SJSA1 (cell line): Measurements from ENCODE around the gene SCRG1. TPM values are rescaled to one million over a fixed set of nuclear protein-coding genes. Genes with fewer than 3 reads are reported as not detected.
A peak's percentile ranks its signal among the peaks of the same experiment; 100 is the strongest.

Source experiments
- DNase-seq, 2 experiments: peaks; one replicate each; pipeline ENCODE4 v3.0.0-alpha.2; 2015 to 2020; ENCODE audit warnings: low spot score in 2 of 2, low read depth in 1 of 2
- H3K27ac ChIP-seq: fragments of 250-450 bp; sonication (Bioruptor Pico); 2 replicates; pipeline ENCODE4 v1.5.1; 2020; ENCODE audit warnings: mild to moderate bottlenecking, moderate library complexity
- H3K27me3 ChIP-seq: fragments of 250-450 bp; sonication (Bioruptor Pico); replicated peaks from 2 replicates; pipeline ENCODE4 v1.5.1; 2020; ENCODE audit warnings: mild to moderate bottlenecking, moderate library complexity
- H3K36me3 ChIP-seq: fragments of 250-450 bp; sonication (Bioruptor Pico); 2 replicates; pipeline ENCODE4 v1.5.1; 2020; ENCODE audit warnings: mild to moderate bottlenecking
- H3K4me1 ChIP-seq: fragments of 250-450 bp; sonication (Bioruptor Pico); replicated peaks from 2 replicates; pipeline ENCODE4 v1.6.1; 2021; ENCODE audit warnings: mild to moderate bottlenecking
- H3K4me3 ChIP-seq: fragments of 250-450 bp; sonication (Bioruptor Pico); 2 replicates; pipeline ENCODE4 v1.5.1; 2020; ENCODE audit warnings: mild to moderate bottlenecking
- H3K9me3 ChIP-seq: fragments of 250-450 bp; sonication (Bioruptor Pico); replicated peaks from 2 replicates; pipeline ENCODE4 v1.5.1; 2020; ENCODE audit warnings: mild to moderate bottlenecking
- total RNA-seq: library from RNA; depleted of rRNA; stranded (reverse); fragments of >200 nt; shearing (Covaris generic); gene quantifications from 2 replicates; pipeline ENCODE4 v1.2.3, GENCODE V29; 2014

Gene SCRG1
- total RNA-seq, 1 experiment from 2014 or later: not detected

DNA sequence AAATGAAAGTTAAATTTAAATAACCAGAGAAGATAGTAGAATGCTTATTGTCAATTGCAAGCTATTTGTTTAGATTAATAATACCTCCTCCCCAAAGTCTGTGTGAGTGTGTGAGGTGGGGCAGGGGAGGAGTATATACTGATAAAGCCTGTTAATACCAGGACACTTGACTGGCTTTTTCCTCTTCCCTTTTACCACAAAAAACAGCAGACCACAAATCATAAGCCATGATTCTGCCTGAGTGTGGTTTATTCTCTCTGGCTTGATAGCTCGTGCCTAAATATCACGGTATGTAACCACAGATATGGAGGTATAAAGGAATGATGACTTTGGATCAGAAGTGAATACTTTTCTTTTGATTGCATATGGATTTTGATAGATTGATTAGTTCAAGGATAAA lies 21.9 kb upstream of the SCRG1 start:
- Histone ChIP-seq H3K36me3 (no peaks in the 10 kb centered on the region), H3K4me1 (no peaks in the 10 kb centered on the region; the same call in 1 of the 2 replicates), H3K4me3 (no peak overlapping the region), H3K27me3 (peaks cover 2% of the 10 kb centered on the region; the same call in 1 of the 2 replicates), H3K27ac (no peak overlapping the region), H3K9me3 (no peaks in the 10 kb centered on the region)
- no peak for DNase-seq

DNA sequence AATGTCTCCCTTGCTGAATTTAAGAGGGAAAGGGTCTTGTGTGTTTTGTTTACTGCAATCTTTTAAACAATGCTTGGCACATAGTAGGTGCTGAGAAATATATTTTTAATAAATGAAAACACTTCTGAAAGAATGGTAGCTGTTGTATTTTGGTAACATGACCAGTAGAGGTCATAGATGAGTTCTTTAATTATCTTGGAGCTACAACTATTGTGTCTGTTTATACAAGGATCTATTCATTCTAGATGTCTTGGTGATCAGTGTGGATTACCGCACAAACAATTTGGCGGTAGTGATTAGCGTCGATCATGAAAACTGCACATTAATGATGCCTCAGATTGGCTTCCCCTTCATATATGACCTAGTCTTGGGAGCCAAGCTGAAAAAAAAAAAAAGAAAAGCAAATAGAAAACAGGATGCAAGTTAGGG lies 21.4 kb upstream of the SCRG1 start:
- peak in 1 of 2 experiments; percentile 18 for DNase-seq
- Histone ChIP-seq H3K27ac (no peak overlapping the region), H3K36me3 (no peaks in the 10 kb centered on the region), H3K9me3 (no peaks in the 10 kb centered on the region), H3K27me3 (peaks cover 2% of the 10 kb centered on the region; the same call in 1 of the 2 replicates), H3K4me3 (no peak overlapping the region), H3K4me1 (no peaks in the 10 kb centered on the region; the same call in 1 of the 2 replicates)

DNA sequence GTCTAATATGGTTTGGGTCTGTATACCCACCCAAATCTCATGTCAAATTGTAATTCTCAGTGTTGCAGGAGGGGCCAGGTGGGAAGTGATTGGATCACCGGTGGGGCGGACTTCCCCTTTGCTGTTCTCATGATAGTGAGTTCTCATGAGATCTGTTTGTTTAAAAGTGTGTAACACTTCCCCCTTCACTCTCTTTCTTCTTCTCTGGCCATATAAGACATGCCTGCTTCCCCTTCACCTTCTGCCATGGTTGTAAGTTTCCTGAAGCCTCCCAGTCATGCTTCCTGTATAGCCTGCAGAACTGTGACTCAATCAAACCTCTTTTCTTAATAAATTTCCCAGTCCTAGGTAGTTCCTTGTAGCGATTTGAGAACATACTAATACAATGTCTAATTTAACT lies 19.7 kb upstream of the SCRG1 start:
- DNase-seq: no peak
- Histone ChIP-seq H3K9me3 (no peaks in the 10 kb centered on the region), H3K36me3 (no peaks in the 10 kb centered on the region), H3K4me3 (no peak overlapping the region), H3K27me3 (peaks cover 2% of the 10 kb centered on the region; the same call in 1 of the 2 replicates), H3K4me1 (no peaks in the 10 kb centered on the region), H3K27ac (no peak overlapping the region)

DNA sequence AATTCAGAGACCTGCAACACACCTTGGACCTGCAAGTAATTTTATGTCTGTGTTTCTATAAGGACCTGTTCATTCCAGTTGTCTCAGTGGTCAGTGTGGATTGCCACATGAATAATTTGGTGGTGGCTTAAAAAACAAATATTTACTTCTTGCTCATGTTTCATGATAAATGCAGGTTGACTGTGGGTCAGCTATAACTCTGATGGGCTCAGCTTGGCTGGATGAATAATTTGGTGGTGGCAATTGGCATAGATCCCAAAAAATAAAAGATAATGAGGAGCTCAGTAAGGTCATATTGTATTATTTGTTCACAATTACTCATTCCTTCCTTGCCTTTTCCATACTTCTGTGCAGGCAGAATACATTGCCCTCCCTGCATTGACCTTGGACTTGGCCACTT lies 18.9 kb upstream of the SCRG1 start:
- H3K4me1 ChIP-seq: no peaks in the 10 kb centered on the region
- DNase-seq: no peak
- peaks cover 2% of the 10 kb centered on the region; the same call in 1 of the 2 replicates for H3K27me3 ChIP-seq
- H3K36me3 ChIP-seq: no peaks in the 10 kb centered on the region
- H3K4me3 ChIP-seq: no peak overlapping the region
- no peak overlapping the region for H3K27ac ChIP-seq
- no peaks in the 10 kb centered on the region for H3K9me3 ChIP-seq

DNA sequence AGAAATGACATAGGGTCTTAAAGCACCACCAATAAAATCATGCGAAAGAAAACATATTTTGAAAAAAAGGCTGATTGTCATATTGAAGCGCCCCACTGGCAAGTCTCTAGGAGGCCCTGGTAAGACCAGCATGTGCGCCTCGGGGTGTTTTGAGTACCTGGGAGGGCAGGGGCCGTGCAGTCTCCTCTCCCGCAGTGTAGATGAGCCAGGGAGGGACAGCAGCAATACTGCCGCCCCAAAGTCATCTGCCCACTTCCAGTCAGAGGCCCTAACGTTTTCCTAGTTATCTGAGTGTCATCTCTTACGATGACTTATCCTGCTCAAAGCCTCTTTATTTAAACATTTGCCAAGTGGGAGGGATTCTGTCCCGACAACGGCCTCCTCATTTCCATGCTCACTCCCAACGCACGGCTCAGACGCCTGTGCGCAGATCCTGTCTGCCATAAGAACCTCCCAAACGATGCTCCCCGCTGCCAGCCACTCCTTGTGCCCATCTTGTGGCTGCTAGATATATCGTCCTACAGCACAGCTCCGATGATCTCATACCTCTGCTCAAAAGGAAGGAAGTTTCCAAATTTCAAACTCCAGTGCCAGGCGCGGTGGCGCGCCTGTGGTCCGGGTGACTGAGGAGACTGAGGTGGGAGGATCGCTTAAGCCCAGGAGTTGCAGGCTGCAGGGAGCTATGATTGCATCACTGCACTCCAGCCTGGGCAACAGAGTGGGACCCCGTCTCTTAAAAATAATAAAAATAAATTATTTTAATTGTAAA lies 17.2 kb upstream of the SCRG1 start:
- H3K27ac ChIP-seq: no peak overlapping the region
- H3K27me3 ChIP-seq: no peaks in the 10 kb centered on the region; the same call in 1 of the 2 replicates
- no peaks in the 10 kb centered on the region for H3K9me3 ChIP-seq
- H3K4me3 ChIP-seq: no peak overlapping the region
- no peaks in the 10 kb centered on the region for H3K36me3 ChIP-seq
- no peak for DNase-seq
- no peaks in the 10 kb centered on the region for H3K4me1 ChIP-seq

DNA sequence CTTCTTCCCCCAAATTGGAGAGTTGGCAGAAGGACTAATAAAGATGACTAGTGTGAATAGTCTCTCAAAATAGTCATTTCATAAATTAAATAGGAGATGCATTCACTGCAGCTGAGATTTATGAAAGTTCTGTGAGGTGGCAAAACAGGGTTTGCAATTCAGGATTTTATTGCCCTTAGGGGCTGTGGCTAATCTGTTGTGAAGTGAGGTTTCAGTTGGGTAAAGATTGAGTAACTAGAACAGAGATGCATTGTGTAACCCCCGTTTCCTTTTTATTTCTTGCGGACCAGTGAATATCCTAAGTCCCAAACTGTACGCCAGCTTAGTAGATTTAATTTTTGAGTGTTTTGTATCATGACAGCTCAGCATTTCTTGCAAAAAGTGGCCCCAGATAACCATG lies 16.2 kb upstream of the SCRG1 start:
- no peaks in the 10 kb centered on the region for H3K9me3 ChIP-seq
- no peak overlapping the region for H3K27ac ChIP-seq
- no peaks in the 10 kb centered on the region for H3K4me1 ChIP-seq
- DNase-seq: no peak
- H3K4me3 ChIP-seq: no peak overlapping the region
- no peaks in the 10 kb centered on the region; the same call in 1 of the 2 replicates for H3K27me3 ChIP-seq
- H3K36me3 ChIP-seq: no peaks in the 10 kb centered on the region

DNA sequence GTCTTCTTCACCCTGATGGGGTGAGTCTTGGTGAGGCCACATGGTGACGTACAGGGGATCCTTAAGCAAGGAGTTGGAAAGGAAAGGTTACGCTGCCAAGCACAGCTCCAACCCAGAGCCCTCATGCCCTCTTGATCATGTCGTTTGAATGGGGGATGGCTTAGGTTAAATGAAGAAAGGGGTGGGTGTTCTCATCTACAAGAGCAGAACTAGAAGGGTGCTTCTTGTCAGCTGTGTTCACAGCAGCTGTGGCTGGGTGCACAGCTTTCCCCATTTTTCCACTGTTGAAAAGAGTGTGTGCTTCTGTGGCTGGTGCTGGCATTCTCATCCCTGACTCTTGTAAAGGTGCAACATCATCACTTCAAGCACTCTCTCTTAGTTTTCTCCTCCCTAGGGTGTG lies 15.5 kb upstream of the SCRG1 start:
- Histone ChIP-seq H3K4me3 (no peak overlapping the region), H3K27ac (no peak overlapping the region), H3K27me3 (no peaks in the 10 kb centered on the region; the same call in 1 of the 2 replicates), H3K9me3 (no peaks in the 10 kb centered on the region), H3K4me1 (no peaks in the 10 kb centered on the region), H3K36me3 (no peaks in the 10 kb centered on the region)
- no peak for DNase-seq

DNA sequence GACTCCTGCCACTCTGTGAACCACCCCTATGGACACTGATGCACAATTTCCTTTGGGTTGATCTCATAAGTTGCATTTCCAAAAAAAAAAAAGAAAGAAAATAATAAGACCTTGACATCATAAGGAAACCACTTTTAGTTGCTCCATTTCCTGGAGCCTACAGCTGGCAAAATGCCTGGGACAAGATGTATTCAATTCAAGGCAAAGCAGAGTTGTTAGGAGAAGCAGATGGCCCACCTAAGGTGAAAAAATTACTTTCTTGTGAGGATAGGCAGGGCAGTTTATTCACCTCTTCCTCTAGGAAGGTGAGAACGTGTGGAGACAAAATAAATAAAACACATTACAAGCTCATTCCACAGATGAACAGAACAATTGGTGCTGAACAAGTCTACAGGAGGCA lies 14.1 kb upstream of the SCRG1 start:
- no peaks in the 10 kb centered on the region for H3K9me3 ChIP-seq
- no peak overlapping the region for H3K27ac ChIP-seq
- no peak for DNase-seq

DNA sequence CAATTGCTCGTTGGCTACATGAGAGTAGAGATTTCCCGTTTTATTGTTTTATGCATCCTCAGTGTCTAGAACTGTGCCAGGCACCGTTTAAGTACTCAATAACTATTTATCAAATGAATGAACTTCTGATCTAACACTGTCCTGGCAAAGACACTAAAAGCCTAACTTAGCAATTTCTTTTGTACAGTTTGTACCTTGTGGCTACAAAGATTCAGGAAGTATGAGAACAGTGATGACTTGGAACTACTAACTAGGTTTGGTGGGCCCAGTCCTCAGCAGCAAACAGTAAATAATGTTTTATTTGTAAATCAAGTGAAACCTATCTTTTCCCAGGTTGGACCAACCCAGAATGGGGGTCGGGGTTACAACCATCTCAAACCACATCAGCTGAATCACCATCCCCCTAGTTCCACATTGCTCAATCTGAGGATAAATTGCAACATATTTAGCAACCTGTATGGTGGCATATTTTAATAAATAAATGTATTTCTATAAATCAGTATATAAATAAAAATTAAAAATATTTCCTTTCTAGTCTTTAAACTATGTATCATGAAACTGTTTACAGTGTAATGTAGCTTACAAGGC lies 12.3 kb upstream of the SCRG1 start:
- H3K27ac ChIP-seq: no peak overlapping the region

More for the DNA sequence above, 14.1 kb upstream of the SCRG1 start:
- Histone ChIP-seq H3K4me3 (no peak overlapping the region), H3K36me3 (no peaks in the 10 kb centered on the region), H3K4me1 (no peaks in the 10 kb centered on the region), H3K27me3 (no peaks in the 10 kb centered on the region; the same call in 1 of the 2 replicates)

DNA sequence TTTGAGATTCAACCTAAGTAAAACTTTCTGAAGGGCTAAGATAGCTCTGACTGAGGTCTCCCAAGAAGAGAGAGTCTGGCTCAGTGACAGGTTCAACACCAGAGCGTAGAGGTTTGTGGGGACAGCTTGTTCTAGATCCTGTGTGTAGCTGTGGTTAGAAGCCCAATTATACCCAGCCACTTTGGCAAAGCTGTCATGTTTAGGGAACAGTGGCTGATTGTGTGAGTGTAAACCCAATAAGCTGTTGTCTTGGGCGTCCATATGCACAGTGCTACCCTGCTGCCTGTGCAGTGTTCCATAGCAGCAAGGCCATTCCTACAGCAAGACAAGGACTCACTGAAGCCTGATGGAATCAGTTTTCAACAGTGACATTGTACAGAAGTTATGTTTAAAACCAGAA lies 11.2 kb upstream of the SCRG1 start:
- DNase-seq: no peak
- no peaks in the 10 kb centered on the region for H3K9me3 ChIP-seq
- no peaks in the 10 kb centered on the region for H3K4me1 ChIP-seq
- H3K36me3 ChIP-seq: no peaks in the 10 kb centered on the region
- no peak overlapping the region for H3K4me3 ChIP-seq
- H3K27ac ChIP-seq: no peak overlapping the region
- H3K27me3 ChIP-seq: no peaks in the 10 kb centered on the region

More for the DNA sequence above, 12.3 kb upstream of the SCRG1 start:
- H3K36me3 ChIP-seq: no peaks in the 10 kb centered on the region
- no peaks in the 10 kb centered on the region for H3K4me1 ChIP-seq
- no peaks in the 10 kb centered on the region for H3K9me3 ChIP-seq
- H3K27me3 ChIP-seq: no peaks in the 10 kb centered on the region
- DNase-seq: no peak
- H3K4me3 ChIP-seq: no peak overlapping the region

DNA sequence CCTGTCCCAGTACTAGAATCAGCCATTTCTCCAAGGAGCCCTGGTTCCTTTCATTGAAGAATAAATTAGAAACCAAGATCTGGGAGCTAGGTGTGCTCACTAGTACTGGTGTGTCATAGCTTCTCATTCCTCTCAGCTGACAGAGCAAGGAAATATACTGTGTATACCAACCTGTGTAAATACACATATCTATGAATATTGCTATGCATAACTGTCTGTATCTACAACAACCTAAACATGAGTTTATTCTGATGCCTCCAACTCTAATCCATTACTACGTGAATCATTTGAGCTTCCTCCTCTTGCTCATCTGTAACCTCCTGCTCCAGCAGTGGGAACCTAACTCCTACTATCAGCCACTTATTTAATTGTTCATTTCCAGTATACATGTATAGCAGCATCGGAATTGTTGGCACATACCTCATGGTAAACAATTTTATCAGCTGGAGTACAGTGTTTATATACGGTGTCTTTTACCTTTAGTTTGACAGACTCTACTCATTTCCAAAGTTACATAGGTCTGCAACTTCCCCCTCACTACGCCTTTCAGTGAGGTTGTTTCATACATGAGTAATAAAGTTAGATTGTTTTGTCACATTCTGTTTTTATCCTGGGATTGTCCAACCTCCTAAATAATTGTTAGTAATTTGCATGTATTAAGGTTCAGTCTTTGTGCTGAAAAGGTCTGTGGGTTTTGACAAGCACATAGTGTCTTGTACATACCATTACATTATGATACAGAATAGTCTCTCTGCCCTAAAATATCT lies 7.1 kb upstream of the SCRG1 start:
- Histone ChIP-seq H3K27ac (no peak overlapping the region), H3K4me1 (no peaks in the 10 kb centered on the region), H3K4me3 (no peak overlapping the region), H3K27me3 (no peaks in the 10 kb centered on the region), H3K9me3 (no peaks in the 10 kb centered on the region), H3K36me3 (no peaks in the 10 kb centered on the region)
- no peak for DNase-seq

DNA sequence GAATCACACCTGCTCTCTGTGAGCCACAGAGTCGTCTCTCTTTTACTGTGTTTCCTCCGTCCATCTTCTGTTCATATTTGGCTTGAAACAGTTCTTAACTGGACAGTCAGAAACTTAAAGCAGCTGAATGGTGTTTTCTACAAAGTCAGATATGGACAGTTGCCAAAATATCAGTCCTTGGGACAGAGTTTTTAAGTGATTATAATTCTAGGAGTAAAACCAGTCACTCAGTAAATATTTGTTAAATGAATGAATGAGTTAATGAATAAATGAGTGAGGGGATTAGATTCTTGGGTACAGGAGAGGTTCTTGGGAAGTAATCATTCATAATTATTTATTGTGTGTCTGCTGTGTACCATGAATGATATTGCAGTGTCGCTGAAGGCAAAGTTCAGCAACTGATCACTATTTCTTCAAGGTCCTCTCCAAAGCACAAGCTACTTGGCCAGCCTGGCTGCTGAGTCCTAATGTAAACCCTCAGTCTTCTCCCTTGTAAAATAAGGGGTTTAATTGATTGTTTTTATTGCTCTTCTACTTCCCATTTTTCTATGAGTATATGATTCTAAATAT lies 5.5 kb upstream of the SCRG1 start:
- Histone ChIP-seq H3K9me3 (no peaks in the 10 kb centered on the region), H3K27ac (no peak overlapping the region), H3K4me3 (no peak overlapping the region), H3K36me3 (no peaks in the 10 kb centered on the region), H3K4me1 (no peaks in the 10 kb centered on the region), H3K27me3 (no peaks in the 10 kb centered on the region)
- DNase-seq: no peak

DNA sequence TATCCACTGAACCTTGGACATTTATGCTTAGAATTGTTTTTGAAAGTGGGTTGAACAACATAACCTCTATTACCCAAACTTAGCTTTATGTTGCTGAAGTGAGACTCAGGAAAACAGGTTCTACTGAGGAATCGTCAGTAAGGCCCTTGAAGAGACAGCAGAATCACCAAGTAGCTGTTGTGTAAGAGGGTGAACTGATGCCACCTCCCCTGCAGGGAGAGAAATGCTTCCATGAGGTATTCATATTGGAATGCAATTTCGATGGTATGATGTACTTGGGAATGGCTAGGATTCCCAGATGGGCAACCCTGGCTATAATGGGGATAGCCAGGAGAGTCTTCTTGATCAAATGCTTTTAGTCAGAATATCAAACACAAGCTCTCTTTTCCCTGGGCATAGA lies 4.1 kb upstream of the SCRG1 start:
- Histone ChIP-seq H3K27ac (no peak overlapping the region), H3K9me3 (no peaks in the 10 kb centered on the region), H3K27me3 (no peaks in the 10 kb centered on the region), H3K36me3 (no peaks in the 10 kb centered on the region), H3K4me3 (no peak overlapping the region), H3K4me1 (no peaks in the 10 kb centered on the region)
- no peak for DNase-seq
